Retinal pigment epithelial cell (primary cell): ENCODE data around the gene L3HYPDH.

Experiments used
- DNase-seq: peaks from one replicate; pipeline ENCODE4 v3.0.0-alpha.2; 2010; ENCODE audit warnings: low read depth
- H3K4me3 ChIP-seq: 2 replicates; pipeline ENCODE4 v1.5.1; 2011; ENCODE audit warnings: mild to moderate bottlenecking, low read length, control low read depth, moderate library complexity
- TF ChIP-seq, protein P1 (sequence below): conservative IDR thresholded peaks from 2 replicates; pipeline ENCODE4 v1.5.1; 2011; ENCODE audit warnings: low read depth, low read length, control low read depth, inconsistent platforms

Gene L3HYPDH

DNA sequence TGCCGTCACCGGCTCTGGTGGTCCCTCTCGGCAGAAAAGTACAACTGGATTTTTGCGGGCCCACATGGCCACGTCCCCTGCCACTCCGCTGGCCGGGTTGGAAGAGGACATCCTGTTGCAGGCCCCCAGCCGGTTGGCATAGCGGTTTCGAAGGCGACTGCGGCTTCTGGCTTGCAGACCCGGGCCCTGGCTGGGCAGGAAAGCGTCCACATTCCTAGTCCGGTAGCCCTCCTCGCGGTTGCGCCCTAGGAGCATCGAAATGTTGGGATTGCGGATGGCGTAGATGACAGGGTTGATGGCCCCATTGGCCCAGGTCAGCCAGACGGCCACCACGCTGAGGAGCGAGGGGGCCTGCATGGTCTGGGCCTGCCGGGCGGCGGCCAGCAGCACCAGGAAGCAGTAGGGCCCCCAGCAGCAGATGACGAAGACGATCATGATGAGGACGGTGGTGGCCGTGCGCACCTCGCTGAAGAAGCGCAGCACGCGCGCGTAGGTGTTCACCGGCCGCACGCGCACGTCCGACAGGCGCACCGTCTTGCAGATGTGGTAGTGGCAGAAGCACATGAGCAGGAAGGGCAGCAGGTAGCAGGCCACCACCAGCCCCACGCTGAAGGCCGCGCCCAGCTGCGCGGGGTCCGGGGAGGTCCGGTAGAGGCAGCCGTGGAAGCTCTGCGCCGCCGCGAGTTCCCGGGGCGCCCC, 20.3 kb downstream of the L3HYPDH start:
- peak overlapping the region; percentile 58 for H3K4me3 ChIP-seq
- TF ChIP-seq, protein P1, sequence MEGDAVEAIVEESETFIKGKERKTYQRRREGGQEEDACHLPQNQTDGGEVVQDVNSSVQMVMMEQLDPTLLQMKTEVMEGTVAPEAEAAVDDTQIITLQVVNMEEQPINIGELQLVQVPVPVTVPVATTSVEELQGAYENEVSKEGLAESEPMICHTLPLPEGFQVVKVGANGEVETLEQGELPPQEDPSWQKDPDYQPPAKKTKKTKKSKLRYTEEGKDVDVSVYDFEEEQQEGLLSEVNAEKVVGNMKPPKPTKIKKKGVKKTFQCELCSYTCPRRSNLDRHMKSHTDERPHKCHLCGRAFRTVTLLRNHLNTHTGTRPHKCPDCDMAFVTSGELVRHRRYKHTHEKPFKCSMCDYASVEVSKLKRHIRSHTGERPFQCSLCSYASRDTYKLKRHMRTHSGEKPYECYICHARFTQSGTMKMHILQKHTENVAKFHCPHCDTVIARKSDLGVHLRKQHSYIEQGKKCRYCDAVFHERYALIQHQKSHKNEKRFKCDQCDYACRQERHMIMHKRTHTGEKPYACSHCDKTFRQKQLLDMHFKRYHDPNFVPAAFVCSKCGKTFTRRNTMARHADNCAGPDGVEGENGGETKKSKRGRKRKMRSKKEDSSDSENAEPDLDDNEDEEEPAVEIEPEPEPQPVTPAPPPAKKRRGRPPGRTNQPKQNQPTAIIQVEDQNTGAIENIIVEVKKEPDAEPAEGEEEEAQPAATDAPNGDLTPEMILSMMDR = no peak
- DNase-seq = no peak

DNA sequence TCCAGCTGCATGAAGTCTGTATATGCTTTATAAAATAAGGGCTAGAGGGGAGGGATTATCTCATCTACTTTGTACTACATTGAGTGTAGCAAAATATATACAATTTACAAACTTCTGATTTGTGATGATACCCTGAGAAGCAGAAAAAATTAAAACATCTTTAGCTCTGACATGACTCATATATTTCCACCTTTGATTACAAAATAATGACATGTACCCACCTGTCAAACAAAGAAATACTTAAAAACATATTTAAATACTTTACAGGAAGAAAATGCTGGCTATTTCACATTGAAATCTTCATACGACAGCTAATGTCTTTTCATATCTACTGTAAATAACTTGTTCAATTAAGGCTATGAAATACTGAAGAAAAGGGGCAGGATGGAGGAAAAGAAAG, 22.3 kb downstream of the L3HYPDH start:
- no peak overlapping the region for H3K4me3 ChIP-seq
- TF ChIP-seq, protein P1 = no peak
- DNase-seq = no peak

DNA sequence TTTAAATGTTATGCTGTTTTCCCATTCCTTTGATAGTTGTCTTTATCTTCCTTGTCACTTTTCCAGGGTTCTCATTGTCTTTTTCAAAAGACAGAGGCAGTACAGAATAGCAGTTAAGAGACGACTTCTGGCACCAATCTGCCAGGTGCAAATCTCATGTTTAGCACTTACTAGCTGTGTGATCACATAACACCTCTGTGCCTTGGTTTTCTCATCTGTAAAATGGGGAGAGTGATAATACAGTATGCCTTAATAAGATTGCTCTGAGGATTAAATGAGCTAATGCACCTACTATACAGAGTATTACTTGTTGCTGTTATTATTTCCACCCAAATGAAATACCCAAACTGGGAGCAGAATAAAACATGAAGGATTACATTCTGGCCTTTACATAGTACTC, 23.8 kb downstream of the L3HYPDH start:
- TF ChIP-seq, protein P1 = no peak
- DNase-seq = no peak
- H3K4me3 ChIP-seq = no peak overlapping the region

DNA sequence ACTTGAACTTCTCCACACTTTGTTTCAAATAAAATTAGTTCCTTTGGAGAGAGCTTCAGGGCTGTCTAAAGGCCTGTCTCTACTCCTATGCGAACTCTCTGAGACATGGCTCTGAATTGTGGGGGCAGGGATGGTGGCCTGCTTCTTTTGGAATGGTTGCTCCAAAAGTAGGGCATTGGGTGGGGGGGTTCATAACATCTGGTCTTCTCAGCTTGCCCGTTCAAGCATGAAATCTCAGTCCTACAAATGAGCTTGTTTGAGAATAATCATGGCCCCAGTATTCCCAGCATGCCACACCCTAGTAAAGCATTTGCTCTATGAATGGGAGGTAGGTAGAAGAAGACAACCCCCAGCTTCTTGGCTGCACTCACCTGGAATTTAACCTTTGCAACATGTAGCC, 25.7 kb downstream of the L3HYPDH start:
- no peak overlapping the region for H3K4me3 ChIP-seq
- no peak for DNase-seq
- TF ChIP-seq, protein P1 = no peak

DNA sequence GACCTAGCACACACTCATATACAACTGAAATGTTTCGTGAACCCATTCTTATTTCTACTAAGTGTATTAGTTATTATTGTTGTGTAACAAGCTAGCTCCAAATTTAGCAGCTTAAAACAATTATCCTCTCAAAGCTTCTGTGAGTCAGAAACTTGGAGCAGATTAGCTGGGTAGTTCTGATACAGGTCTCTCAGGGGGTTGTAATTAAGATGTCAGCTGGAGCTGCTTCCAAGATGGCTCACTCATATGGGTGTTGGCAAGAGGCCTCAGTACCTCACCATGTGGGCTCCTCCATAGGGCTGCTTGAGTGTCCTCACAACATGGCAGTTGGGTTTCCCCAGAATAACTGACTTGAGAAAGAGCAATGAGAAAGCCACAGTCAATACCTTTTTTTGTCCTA, 28.8 kb downstream of the L3HYPDH start:
- TF ChIP-seq, protein P1 = no peak
- no peak overlapping the region for H3K4me3 ChIP-seq
- no peak for DNase-seq

DNA sequence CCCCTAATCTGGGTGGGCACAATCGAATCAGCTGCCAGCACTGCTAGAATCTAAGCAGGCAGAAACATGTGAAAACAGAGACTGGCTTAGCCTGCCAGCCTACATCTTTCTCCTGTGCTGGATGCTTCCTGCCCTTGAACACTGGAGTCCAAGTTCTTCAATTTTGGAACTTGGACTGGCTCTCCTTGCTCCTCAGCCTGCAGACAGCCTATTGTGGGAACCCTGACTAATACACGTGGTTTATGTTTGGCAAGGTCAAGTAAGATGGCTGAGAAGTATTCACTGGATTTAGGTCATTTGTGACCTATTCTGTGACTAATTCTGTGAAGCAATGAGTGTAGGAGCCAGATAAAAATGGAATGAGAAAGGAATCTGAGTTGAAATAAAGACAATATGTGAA, 30.1 kb downstream of the L3HYPDH start:
- H3K4me3 ChIP-seq = no peak overlapping the region
- TF ChIP-seq, protein P1 = no peak
- DNase-seq = peak; percentile 44

DNA sequence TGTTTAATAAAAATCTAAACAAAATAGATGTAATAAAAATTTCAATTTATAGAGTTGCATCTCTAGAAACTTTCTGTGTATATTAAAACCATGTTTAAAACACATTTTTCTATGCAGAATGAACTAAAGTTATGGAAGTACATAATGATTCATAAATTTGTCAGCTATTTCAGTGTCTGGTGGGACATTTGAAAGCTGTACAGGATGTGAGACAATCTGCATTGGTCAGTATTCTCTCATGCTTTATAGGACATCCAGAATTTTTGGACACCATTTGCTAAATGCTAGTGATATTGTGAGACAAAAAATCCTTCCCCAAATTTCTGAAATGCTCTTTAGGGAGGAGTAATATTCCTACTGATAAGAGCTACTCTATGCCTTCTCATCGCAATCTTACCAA, 32.4 kb downstream of the L3HYPDH start:
- no peak for DNase-seq
- H3K4me3 ChIP-seq = no peak overlapping the region
- TF ChIP-seq, protein P1 = no peak
